Measurements from ENCODE around the gene DUS3L.
"Not testable (repeated sequence)": the region's sequence is repeated elsewhere in the genome, so short reads cannot be mapped to it uniquely, and the experiment has no call there.

DNA sequence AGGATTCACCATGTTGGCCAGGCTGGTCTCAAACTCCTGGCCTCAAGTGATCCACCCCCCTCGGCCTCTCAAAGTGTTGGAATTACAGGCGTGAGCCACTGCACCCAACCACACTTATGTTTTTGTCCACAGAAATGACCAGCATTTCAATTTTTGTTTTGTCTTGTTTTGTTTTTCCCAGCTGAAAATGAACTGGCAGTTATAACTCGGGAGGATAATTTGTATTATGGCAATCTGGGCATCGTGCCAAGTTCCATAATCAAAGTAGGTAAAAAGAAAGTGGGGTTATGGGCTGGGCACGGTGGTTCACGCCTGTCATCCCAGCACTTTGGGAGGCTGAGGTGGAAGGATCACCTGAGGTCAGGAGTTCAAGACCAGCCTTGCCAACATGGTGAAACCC lies 42.0 kb downstream of the DUS3L start:
- not testable (repeated sequence) for TF ChIP-seq EP300 (IDR thresholded peaks at IDR 0.05); POLR2AphosphoS5 (IDR thresholded peaks at IDR 0.05); POLR2A (IDR thresholded peaks at IDR 0.05; ENCODE audit: low read depth)
- TF ChIP-seq, protein P1, sequence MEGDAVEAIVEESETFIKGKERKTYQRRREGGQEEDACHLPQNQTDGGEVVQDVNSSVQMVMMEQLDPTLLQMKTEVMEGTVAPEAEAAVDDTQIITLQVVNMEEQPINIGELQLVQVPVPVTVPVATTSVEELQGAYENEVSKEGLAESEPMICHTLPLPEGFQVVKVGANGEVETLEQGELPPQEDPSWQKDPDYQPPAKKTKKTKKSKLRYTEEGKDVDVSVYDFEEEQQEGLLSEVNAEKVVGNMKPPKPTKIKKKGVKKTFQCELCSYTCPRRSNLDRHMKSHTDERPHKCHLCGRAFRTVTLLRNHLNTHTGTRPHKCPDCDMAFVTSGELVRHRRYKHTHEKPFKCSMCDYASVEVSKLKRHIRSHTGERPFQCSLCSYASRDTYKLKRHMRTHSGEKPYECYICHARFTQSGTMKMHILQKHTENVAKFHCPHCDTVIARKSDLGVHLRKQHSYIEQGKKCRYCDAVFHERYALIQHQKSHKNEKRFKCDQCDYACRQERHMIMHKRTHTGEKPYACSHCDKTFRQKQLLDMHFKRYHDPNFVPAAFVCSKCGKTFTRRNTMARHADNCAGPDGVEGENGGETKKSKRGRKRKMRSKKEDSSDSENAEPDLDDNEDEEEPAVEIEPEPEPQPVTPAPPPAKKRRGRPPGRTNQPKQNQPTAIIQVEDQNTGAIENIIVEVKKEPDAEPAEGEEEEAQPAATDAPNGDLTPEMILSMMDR (IDR thresholded peaks at IDR 0.05), result not testable (repeated sequence)

All from esophagus muscularis mucosa (tissue), 4 donors.